ENCODE results near the gene TEKT2. TPM values are rescaled to one million over a fixed set of nuclear protein-coding genes. Genes with fewer than 3 reads are reported as not detected.

The TEKT2 gene
- 1.7 TPM for polyA plus RNA-seq
- long read RNA-seq, donor 1: 0 reads
- long read RNA-seq, donor 2, partial matches to known transcripts: 0 of 1 reads
- long read RNA-seq, donor 2, other reads (novel, unspliced or antisense): 0 of 1 reads
- long read RNA-seq, donor 3: 0 reads
- long read RNA-seq, donor 4: 0 reads
- long read RNA-seq, donor 5: 0 reads
- long read RNA-seq, donor 6: 0 reads
- long read RNA-seq, donor 7: 0 reads
- long read RNA-seq, donor 8: 0 reads
- long read RNA-seq, donor 9: 0 reads
- long read RNA-seq, donor 10: 0 reads
- long read RNA-seq, donor 11: 0 reads

DNA sequence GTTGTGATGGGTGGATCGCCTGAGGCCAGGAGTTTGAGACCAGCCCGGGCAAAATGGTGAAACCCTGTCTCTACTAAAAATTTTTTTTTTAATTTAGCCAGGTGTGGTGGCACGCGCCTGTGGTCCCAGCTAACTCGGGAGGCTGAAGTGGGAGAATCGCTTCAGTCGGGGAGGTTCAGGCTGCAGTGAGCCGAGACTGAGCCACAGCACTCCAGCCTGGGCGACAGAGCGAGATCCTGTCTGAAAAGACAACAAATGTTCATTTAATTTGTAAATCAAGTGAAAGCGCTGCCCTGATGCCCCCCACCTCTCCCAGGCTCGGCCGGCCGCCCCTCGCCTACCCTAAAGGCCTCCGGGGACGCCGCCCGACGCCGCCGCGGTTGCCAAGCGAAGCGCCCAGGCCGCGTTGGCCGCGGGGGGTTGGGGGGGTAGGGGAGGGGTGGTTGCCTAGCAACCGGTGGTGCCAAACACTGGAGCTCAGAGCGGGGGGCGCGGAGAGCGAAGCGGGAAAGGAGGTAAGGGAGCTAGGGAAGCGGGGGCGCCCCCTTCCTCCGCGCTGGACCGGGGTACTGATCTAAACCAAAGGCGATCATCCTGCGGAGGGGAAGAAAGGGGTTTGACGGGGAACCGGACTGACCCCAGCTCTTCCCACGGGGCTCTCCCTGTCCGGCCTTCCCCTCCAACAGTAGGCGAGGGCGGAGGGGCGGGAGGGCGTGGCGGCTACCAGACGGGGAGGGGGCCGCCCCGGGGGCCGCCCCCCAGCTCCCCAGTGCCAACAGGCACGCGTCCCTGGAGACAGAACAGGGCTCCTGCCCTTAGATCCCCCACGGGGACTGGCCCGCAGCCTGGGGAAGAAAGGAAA lies at the start of gene TEKT2:
TEKT2 (plus strand) TSS at position 460 of the 862 bp plus-strand sequence. CDS start 828 bp downstream, outside the sequence.
- peak in 1 of 2 donors; percentile 65 for DNase-seq
- H3K36me3 ChIP-seq (ENCODE audit: control insufficient read depth, insufficient read depth, low read length): no peaks in the 10 kb centered on the region
- H3K4me3 ChIP-seq (ENCODE audit: low read length): peak within 1 kb of the TSS; percentile 50
- no CpG with 5 or more reads among the region's 59 CpGs for WGBS (ENCODE audit: insufficient coverage, low lambda C conversion rate)
- H3K27ac ChIP-seq (ENCODE audit: low read length): no peak within 1 kb of the TSS
- H3K27me3 ChIP-seq (ENCODE audit: control insufficient read depth, insufficient read depth, low read length): peaks cover 3% of the 10 kb centered on the region
- H3K9me3 ChIP-seq (ENCODE audit: control insufficient read depth, low read depth, low read length): peaks cover 4% of the 10 kb centered on the region
- peaks cover 7% of the 10 kb centered on the region for H3K4me1 ChIP-seq (ENCODE audit: control insufficient read depth, insufficient read depth, low read length)

DNA sequence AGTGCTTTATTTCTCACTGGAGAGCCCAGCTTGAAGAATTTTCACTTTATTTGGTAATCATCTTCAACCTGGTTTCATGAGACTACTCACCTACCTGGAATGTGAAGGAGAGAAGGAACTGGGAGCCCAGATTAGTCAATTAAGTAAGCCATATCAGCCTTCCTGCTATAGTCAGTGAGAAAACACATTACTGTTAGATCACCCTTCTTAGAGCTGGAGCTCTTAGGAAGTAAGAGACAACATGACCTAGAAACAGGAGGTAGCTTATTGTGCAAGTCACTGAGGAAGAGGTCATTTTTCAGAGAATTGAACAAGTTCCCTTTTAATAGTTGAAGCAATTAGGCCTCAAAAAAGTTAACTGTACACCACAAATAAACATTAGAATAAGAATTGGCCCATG lies 49.2 kb upstream of the TEKT2 start:
- Histone ChIP-seq H3K9me3 (ENCODE audit: control insufficient read depth, low read depth, low read length) (no peaks in the 10 kb centered on the region), H3K27ac (ENCODE audit: low read length) (no peak overlapping the region), H3K4me1 (ENCODE audit: control insufficient read depth, insufficient read depth, low read length) (no peaks in the 10 kb centered on the region), H3K27me3 (ENCODE audit: control insufficient read depth, insufficient read depth, low read length) (no peaks in the 10 kb centered on the region), H3K4me3 (ENCODE audit: low read length) (no peak overlapping the region), H3K36me3 (ENCODE audit: control insufficient read depth, insufficient read depth, low read length) (peaks cover 30% of the 10 kb centered on the region)
- DNase-seq: no peak

GRCh38 chr1:36035154-36035553 lies 48.7 kb upstream of the TEKT2 start:
- no peak overlapping the region for H3K4me3 ChIP-seq (ENCODE audit: low read length)
- H3K4me1 ChIP-seq (ENCODE audit: control insufficient read depth, insufficient read depth, low read length): no peaks in the 10 kb centered on the region
- no peaks in the 10 kb centered on the region for H3K9me3 ChIP-seq (ENCODE audit: control insufficient read depth, low read depth, low read length)
- H3K27ac ChIP-seq (ENCODE audit: low read length): no peak overlapping the region
- DNase-seq: no peak
- no CpG with 5 or more reads among the region's 3 CpGs for WGBS (ENCODE audit: insufficient coverage, low lambda C conversion rate)
- no peaks in the 10 kb centered on the region for H3K27me3 ChIP-seq (ENCODE audit: control insufficient read depth, insufficient read depth, low read length)
- H3K36me3 ChIP-seq (ENCODE audit: control insufficient read depth, insufficient read depth, low read length): peaks cover 31% of the 10 kb centered on the region

DNA sequence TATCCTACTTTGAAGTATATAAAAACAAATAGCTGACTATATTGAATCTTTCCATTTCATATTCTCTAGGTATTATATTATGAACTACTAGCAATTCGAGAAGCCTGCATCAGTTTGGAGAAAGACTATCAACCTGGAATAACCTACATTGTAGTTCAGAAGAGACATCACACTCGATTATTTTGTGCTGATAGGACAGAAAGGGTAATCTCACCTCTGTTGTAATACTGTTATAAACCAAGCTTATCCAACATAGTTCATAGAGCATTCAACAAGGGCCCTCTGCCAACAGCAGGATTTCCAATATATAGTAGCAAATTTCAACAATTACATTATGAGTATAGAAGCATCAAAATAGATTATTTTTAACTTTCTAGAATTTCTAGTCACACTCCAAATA lies 43.7 kb upstream of the TEKT2 start:
- Histone ChIP-seq H3K27me3 (ENCODE audit: control insufficient read depth, insufficient read depth, low read length) (no peaks in the 10 kb centered on the region), H3K4me3 (ENCODE audit: low read length) (no peak overlapping the region), H3K27ac (ENCODE audit: low read length) (no peak overlapping the region), H3K36me3 (ENCODE audit: control insufficient read depth, insufficient read depth, low read length) (peaks cover 35% of the 10 kb centered on the region), H3K9me3 (ENCODE audit: control insufficient read depth, low read depth, low read length) (no peaks in the 10 kb centered on the region), H3K4me1 (ENCODE audit: control insufficient read depth, insufficient read depth, low read length) (no peaks in the 10 kb centered on the region)
- WGBS (ENCODE audit: insufficient coverage, low lambda C conversion rate): 50% methylated on average over 1 of the region's 2 CpGs
- peak; percentile 5 to 44 for DNase-seq

DNA sequence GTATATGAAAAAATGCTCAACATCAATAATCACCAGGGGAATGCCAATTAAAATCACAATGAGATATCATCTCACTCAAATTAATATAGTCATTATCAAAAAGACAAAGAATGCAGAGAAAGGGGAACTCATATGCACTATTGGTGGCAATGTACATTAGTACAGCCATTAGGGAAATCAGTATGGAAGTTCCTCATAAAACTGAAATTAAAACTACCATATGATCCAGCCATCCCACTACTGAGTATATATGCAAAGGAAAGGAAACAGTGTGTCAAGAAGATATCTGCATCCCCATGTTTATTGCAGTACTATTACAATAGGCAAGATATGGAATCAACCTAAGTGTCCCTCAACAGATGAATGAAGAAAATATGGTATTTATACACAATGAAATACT lies 32.1 kb upstream of the TEKT2 start:
- no peaks in the 10 kb centered on the region for H3K4me1 ChIP-seq (ENCODE audit: control insufficient read depth, insufficient read depth, low read length)
- no peaks in the 10 kb centered on the region for H3K9me3 ChIP-seq (ENCODE audit: control insufficient read depth, low read depth, low read length)
- no peak overlapping the region for H3K27ac ChIP-seq (ENCODE audit: low read length)
- H3K27me3 ChIP-seq (ENCODE audit: control insufficient read depth, insufficient read depth, low read length): no peaks in the 10 kb centered on the region
- peaks cover 21% of the 10 kb centered on the region for H3K36me3 ChIP-seq (ENCODE audit: control insufficient read depth, insufficient read depth, low read length)
- no peak for DNase-seq
- no peak overlapping the region for H3K4me3 ChIP-seq (ENCODE audit: low read length)

GRCh38 chr1:36053978-36054377 lies 29.9 kb upstream of the TEKT2 start:
- H3K9me3 ChIP-seq (ENCODE audit: control insufficient read depth, low read depth, low read length): no peaks in the 10 kb centered on the region
- H3K27me3 ChIP-seq (ENCODE audit: control insufficient read depth, insufficient read depth, low read length): no peaks in the 10 kb centered on the region
- H3K4me3 ChIP-seq (ENCODE audit: low read length): no peak overlapping the region
- H3K36me3 ChIP-seq (ENCODE audit: control insufficient read depth, insufficient read depth, low read length): peaks cover 6% of the 10 kb centered on the region
- no peak for DNase-seq
- H3K4me1 ChIP-seq (ENCODE audit: control insufficient read depth, insufficient read depth, low read length): no peaks in the 10 kb centered on the region
- H3K27ac ChIP-seq (ENCODE audit: low read length): no peak overlapping the region

DNA sequence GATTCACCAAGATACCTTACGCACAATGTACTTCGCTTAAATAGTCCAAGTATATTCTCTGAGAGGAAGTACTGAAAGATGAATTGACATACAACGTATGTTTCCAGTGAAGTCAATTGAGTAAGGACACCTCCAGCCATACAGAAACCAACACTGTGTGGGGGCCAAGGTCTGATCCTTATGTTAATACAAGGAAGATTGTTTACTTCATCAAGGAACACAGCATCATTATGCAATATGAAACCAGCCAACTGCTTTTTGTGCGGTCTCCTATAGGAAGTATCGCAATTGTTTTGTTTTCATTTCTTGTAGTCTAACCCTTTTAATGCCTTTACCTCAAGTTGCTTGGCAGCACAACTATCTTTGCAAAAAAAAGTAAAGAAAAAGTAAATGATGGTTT lies 28.2 kb upstream of the TEKT2 start:
- Histone ChIP-seq H3K4me3 (ENCODE audit: low read length) (no peak overlapping the region), H3K4me1 (ENCODE audit: control insufficient read depth, insufficient read depth, low read length) (no peaks in the 10 kb centered on the region), H3K36me3 (ENCODE audit: control insufficient read depth, insufficient read depth, low read length) (peaks cover 8% of the 10 kb centered on the region), H3K9me3 (ENCODE audit: control insufficient read depth, low read depth, low read length) (no peaks in the 10 kb centered on the region), H3K27me3 (ENCODE audit: control insufficient read depth, insufficient read depth, low read length) (no peaks in the 10 kb centered on the region), H3K27ac (ENCODE audit: low read length) (no peak overlapping the region)
- no peak for DNase-seq
- WGBS (ENCODE audit: insufficient coverage, low lambda C conversion rate): no CpG with 5 or more reads among the region's 5 CpGs

DNA sequence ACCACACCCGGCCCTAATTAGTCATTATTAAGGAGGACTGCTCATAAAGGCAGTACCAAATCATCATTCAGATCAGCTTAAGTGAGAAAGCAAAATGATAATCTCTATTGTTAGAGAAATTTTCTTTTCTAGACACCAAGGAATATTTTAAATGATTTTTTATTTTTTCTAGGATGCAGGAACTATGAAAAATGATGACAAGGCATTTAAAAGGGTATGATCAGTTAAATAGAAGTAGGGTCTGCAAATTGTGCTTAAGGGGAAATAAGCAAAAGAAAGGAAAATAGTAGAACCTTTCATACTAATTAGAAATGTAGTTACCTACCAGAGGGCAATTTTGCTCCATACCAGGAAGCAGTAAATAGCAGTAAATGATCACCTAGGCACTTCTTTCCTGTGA lies 21.6 kb upstream of the TEKT2 start:
- Histone ChIP-seq H3K9me3 (ENCODE audit: control insufficient read depth, low read depth, low read length) (no peaks in the 10 kb centered on the region), H3K36me3 (ENCODE audit: control insufficient read depth, insufficient read depth, low read length) (peaks cover 6% of the 10 kb centered on the region), H3K4me3 (ENCODE audit: low read length) (no peak overlapping the region), H3K27ac (ENCODE audit: low read length) (no peak overlapping the region), H3K4me1 (ENCODE audit: control insufficient read depth, insufficient read depth, low read length) (no peaks in the 10 kb centered on the region), H3K27me3 (ENCODE audit: control insufficient read depth, insufficient read depth, low read length) (no peaks in the 10 kb centered on the region)
- DNase-seq: no peak
- no CpG with 5 or more reads among the region's 1 CpG for WGBS (ENCODE audit: insufficient coverage, low lambda C conversion rate)

GRCh38 chr1:36067871-36068270 lies 16.0 kb upstream of the TEKT2 start:
- DNase-seq: no peak
- Histone ChIP-seq H3K36me3 (ENCODE audit: control insufficient read depth, insufficient read depth, low read length) (peaks cover 3% of the 10 kb centered on the region), H3K4me3 (ENCODE audit: low read length) (no peak overlapping the region), H3K4me1 (ENCODE audit: control insufficient read depth, insufficient read depth, low read length) (no peaks in the 10 kb centered on the region), H3K27me3 (ENCODE audit: control insufficient read depth, insufficient read depth, low read length) (no peaks in the 10 kb centered on the region), H3K9me3 (ENCODE audit: control insufficient read depth, low read depth, low read length) (no peaks in the 10 kb centered on the region), H3K27ac (ENCODE audit: low read length) (no peak overlapping the region)

DNA sequence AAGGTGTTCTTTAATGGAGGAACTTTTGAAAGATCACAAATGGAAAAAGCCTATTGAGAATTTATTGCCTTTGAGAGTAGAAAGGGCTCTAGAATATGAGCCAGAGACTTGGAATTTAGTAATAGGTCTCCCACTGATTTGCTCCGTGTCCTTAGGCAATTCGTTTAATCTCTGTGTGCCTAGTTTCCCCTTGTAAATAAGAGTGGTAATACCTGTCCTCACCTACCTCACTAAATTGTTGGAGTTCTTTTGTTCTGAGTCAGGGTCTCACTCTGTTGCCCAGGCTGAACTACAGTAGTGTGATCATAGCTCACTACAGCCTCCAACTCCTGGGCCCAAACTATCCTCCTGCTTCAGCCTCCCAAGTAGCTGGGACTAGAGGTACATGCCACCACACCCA lies 15.0 kb upstream of the TEKT2 start:
- no CpG with 5 or more reads among the region's 2 CpGs for WGBS (ENCODE audit: insufficient coverage, low lambda C conversion rate)
- H3K27ac ChIP-seq (ENCODE audit: low read length): no peak overlapping the region

DNA sequence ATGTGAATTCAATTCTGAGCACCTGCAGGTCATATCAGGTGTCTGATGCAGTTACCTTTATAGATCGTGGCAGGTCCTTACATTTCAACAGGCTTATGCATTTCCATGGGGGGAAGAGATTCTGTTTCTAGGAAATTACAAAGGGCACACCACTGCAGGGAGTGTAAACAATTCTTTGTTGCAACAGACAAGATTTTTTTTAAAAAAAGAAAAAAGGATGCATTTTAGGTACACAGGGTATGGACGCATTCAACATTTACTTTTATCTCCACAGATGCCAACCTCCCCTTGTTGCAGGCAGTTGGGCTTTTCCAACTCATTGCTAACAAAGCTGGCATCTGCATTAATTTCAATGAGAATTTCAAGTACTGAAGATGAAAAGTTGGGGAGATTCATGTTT lies 13.5 kb upstream of the TEKT2 start:
- H3K36me3 ChIP-seq (ENCODE audit: control insufficient read depth, insufficient read depth, low read length): no peaks in the 10 kb centered on the region
- 100% methylated on average over 1 of the region's 2 CpGs for WGBS (ENCODE audit: insufficient coverage, low lambda C conversion rate)
- H3K4me3 ChIP-seq (ENCODE audit: low read length): no peak overlapping the region
- no peak overlapping the region for H3K27ac ChIP-seq (ENCODE audit: low read length)
- no peaks in the 10 kb centered on the region for H3K9me3 ChIP-seq (ENCODE audit: control insufficient read depth, low read depth, low read length)
- no peaks in the 10 kb centered on the region for H3K4me1 ChIP-seq (ENCODE audit: control insufficient read depth, insufficient read depth, low read length)
- DNase-seq: no peak
- no peaks in the 10 kb centered on the region for H3K27me3 ChIP-seq (ENCODE audit: control insufficient read depth, insufficient read depth, low read length)

More for the DNA sequence above, 15.0 kb upstream of the TEKT2 start:
- no peaks in the 10 kb centered on the region for H3K4me1 ChIP-seq (ENCODE audit: control insufficient read depth, insufficient read depth, low read length)
- peaks cover under 1% of the 10 kb centered on the region for H3K36me3 ChIP-seq (ENCODE audit: control insufficient read depth, insufficient read depth, low read length)
- DNase-seq: no peak
- no peaks in the 10 kb centered on the region for H3K9me3 ChIP-seq (ENCODE audit: control insufficient read depth, low read depth, low read length)
- no peak overlapping the region for H3K4me3 ChIP-seq (ENCODE audit: low read length)
- no peaks in the 10 kb centered on the region for H3K27me3 ChIP-seq (ENCODE audit: control insufficient read depth, insufficient read depth, low read length)

All from large intestine (tissue), 12 donors.